Stimulated activated CD8-positive, alpha-beta memory T cell treated with anti-CD3 and anti-CD28 coated beads, Interleukin-15, amount 100 ng/mL, for 4 hours (primary cell): Measurements from ENCODE around the gene IL25.
A peak's percentile ranks its signal among the peaks of the same experiment; 100 is the strongest.
"Not testable (repeated sequence)": the region's sequence is repeated elsewhere in the genome, so short reads cannot be mapped to it uniquely, and the experiment has no call there.

ENCODE experiments used
- DNase-seq, 2 donors: peaks; one replicate each; pipeline ENCODE4 v3.0.0-alpha.2; 2020; ENCODE audit warnings: low read depth in 2 of 2

Gene IL25

GRCh38 chr14:23372509-23372908 lies at the start of gene IL25:
Gene IL25, plus strand, starts transcription at chr14:23372809.
- DNase-seq = no peak

- DNase-seq = no peak
Measured at GRCh38 chr14:23323838-23324454, 48.7 kb upstream of the IL25 start.

GRCh38 chr14:23324455-23324846 lies 48.2 kb upstream of the IL25 start:
- DNase-seq = no peak

GRCh38 chr14:23324993-23325392 lies 47.6 kb upstream of the IL25 start:
- DNase-seq = no peak

GRCh38 chr14:23325746-23326145 lies 46.9 kb upstream of the IL25 start:
- not testable (repeated sequence) for DNase-seq

- no peak for DNase-seq
Measured at GRCh38 chr14:23326491-23327332, 45.9 kb upstream of the IL25 start.

- peak; percentile 22 to 55 for DNase-seq
Measured at GRCh38 chr14:23327947-23328744, 44.5 kb upstream of the IL25 start.

- DNase-seq = no peak
Measured at GRCh38 chr14:23335623-23336022, 37.0 kb upstream of the IL25 start.

- DNase-seq = no peak
Measured at GRCh38 chr14:23339506-23340268, 32.9 kb upstream of the IL25 start.

GRCh38 chr14:23344481-23344880 lies 28.1 kb upstream of the IL25 start:
- no peak for DNase-seq

- no peak for DNase-seq
Measured at GRCh38 chr14:23345987-23346692, 26.5 kb upstream of the IL25 start.

GRCh38 chr14:23346693-23347405 lies 25.8 kb upstream of the IL25 start:
- no peak for DNase-seq

GRCh38 chr14:23347406-23348296 lies 25.0 kb upstream of the IL25 start:
- DNase-seq = no peak

- no peak for DNase-seq
Measured at GRCh38 chr14:23348297-23348655, 24.3 kb upstream of the IL25 start.

- no peak for DNase-seq
Measured at GRCh38 chr14:23349156-23349845, 23.3 kb upstream of the IL25 start.

- DNase-seq = no peak
Measured at GRCh38 chr14:23351681-23352505, 20.7 kb upstream of the IL25 start.

- peak in 1 of 2 donors; percentile 5 for DNase-seq
Measured at GRCh38 chr14:23352506-23353432, 19.8 kb upstream of the IL25 start, which contains the start of gene SLC22A17. Gene SLC22A17, minus strand, starts transcription at chr14:23352887.
